Measurements from ENCODE around the gene MYOM1.

MYOM1 gene

GRCh38 chr18:3219631-3220335, at the start of gene MYOM1:
MYOM1 (minus strand) TSS chr18:3219968; CDS start chr18:3215223, 4,745 bp downstream.
- Histone ChIP-seq H3K4me3 (replicated peaks; ENCODE audit: low read depth, low read length) (no peak within 1 kb of the TSS), H3K27me3 (replicated peaks; ENCODE audit: control insufficient read depth, insufficient read depth, low read length) (no peaks in the 10 kb centered on the region), H3K36me3 (ENCODE audit: control insufficient read depth, insufficient read depth, low read length) (no peaks in the 10 kb centered on the region)
- no peak for TF ChIP-seq CTCF (IDR thresholded peaks at IDR 0.05; ENCODE audit: insufficient read depth, low read length, poor library complexity, severe bottlenecking)
- DNase-seq (ENCODE audit: extremely low read depth, insufficient read length) = no peak

GRCh38 chr18:3269241-3269913, 49.6 kb upstream of the MYOM1 start:
- no peak for DNase-seq (ENCODE audit: extremely low read depth, insufficient read length)
- no peak overlapping the region for H3K4me3 ChIP-seq (replicated peaks; ENCODE audit: low read depth, low read length)
- TF ChIP-seq CTCF (IDR thresholded peaks at IDR 0.05; ENCODE audit: insufficient read depth, low read length, poor library complexity, severe bottlenecking) = no peak
- peaks cover 2% of the 10 kb centered on the region for H3K36me3 ChIP-seq (ENCODE audit: control insufficient read depth, insufficient read depth, low read length)
- H3K27me3 ChIP-seq (replicated peaks; ENCODE audit: control insufficient read depth, insufficient read depth, low read length) = no peaks in the 10 kb centered on the region

- Histone ChIP-seq H3K27me3 (replicated peaks; ENCODE audit: control insufficient read depth, insufficient read depth, low read length) (no peaks in the 10 kb centered on the region), H3K36me3 (ENCODE audit: control insufficient read depth, insufficient read depth, low read length) (no peaks in the 10 kb centered on the region; the same call in 1 of the 2 replicates), H3K4me3 (replicated peaks; ENCODE audit: low read depth, low read length) (no peak overlapping the region)
- no peak for TF ChIP-seq CTCF (IDR thresholded peaks at IDR 0.05; ENCODE audit: insufficient read depth, low read length, poor library complexity, severe bottlenecking)
- DNase-seq (ENCODE audit: extremely low read depth, insufficient read length) = no peak
Measured at GRCh38 chr18:3268306-3268705, 48.5 kb upstream of the MYOM1 start.

- TF ChIP-seq CTCF (IDR thresholded peaks at IDR 0.05; ENCODE audit: insufficient read depth, low read length, poor library complexity, severe bottlenecking) = no peak
- DNase-seq (ENCODE audit: extremely low read depth, insufficient read length) = no peak
- Histone ChIP-seq H3K36me3 (ENCODE audit: control insufficient read depth, insufficient read depth, low read length) (no peaks in the 10 kb centered on the region; the same call in 1 of the 2 replicates), H3K27me3 (replicated peaks; ENCODE audit: control insufficient read depth, insufficient read depth, low read length) (no peaks in the 10 kb centered on the region), H3K4me3 (replicated peaks; ENCODE audit: low read depth, low read length) (no peak overlapping the region)
Measured at GRCh38 chr18:3266062-3266608, 46.4 kb upstream of the MYOM1 start.

GRCh38 chr18:3265564-3266033, 45.8 kb upstream of the MYOM1 start:
- DNase-seq (ENCODE audit: extremely low read depth, insufficient read length) = no peak
- TF ChIP-seq CTCF (IDR thresholded peaks at IDR 0.05; ENCODE audit: insufficient read depth, low read length, poor library complexity, severe bottlenecking) = no peak
- H3K27me3 ChIP-seq (replicated peaks; ENCODE audit: control insufficient read depth, insufficient read depth, low read length) = no peaks in the 10 kb centered on the region
- H3K36me3 ChIP-seq (ENCODE audit: control insufficient read depth, insufficient read depth, low read length) = no peaks in the 10 kb centered on the region; the same call in 1 of the 2 replicates
- no peak overlapping the region for H3K4me3 ChIP-seq (replicated peaks; ENCODE audit: low read depth, low read length)
